IMR-90 (cell line): ENCODE data around the gene SSU72. TPM values are rescaled to one million over a fixed set of nuclear protein-coding genes. Genes with fewer than 3 reads are reported as not detected.
"Not testable (repeated sequence)": the region's sequence is repeated elsewhere in the genome, so short reads cannot be mapped to it uniquely, and the experiment has no call there.

Source experiments
- ATAC-seq: fragments of 200-7000 bp; cut with Tn5 transposase; 2 replicates; pipeline ENCODE4 v1.9.1; 2020; ENCODE audit warnings: low read depth, mild to moderate bottlenecking, moderate library complexity
- BruUV-seq: library from RNA; stranded (reverse); fragments of 400-500 nt; replicated peaks from 2 replicates; lab custom pipeline; 2021; lab: Mats Ljungman, UMichigan
- CTCF ChIA-PET: fragments of 300-600 bp; formaldehyde crosslinking; extraction: SDS; loops from one replicate; lab custom pipeline; 2021; ENCODE audit warnings: antibody characterized with exemption; lab: Yijun Ruan, JAX
- POLR2A ChIA-PET: fragments of 300-600 bp; sonication (Branson Sonifier 250); formaldehyde crosslinking; loops from one replicate; lab custom pipeline; 2022; ENCODE audit warnings: antibody characterized with exemption; ENCODE audit not compliant: unreplicated experiment; lab: Charles Lee
- DNase-seq: peaks from one replicate; pipeline ENCODE4 v3.0.0; 2013
- H2AFZ ChIP-seq: replicated peaks from 2 replicates; pipeline ENCODE3; 2013; ENCODE audit warnings: low read length, mild to moderate bottlenecking; ENCODE audit not compliant: poor library complexity
- H2AK5ac ChIP-seq: 2 replicates; pipeline ENCODE4 v1.6.1; 2013; ENCODE audit warnings: low read depth, low read length, inconsistent platforms
- H2AK9ac ChIP-seq: replicated peaks from 2 replicates; pipeline ENCODE3; 2013; ENCODE audit warnings: mild to moderate bottlenecking, low read depth, low read length, moderate library complexity; ENCODE audit not compliant: poor library complexity
- H2BK120ac ChIP-seq: 2 replicates; pipeline ENCODE4 v1.6.1; 2013; ENCODE audit warnings: low read depth, low read length, inconsistent platforms
- H2BK15ac ChIP-seq: 3 replicates; pipeline ENCODE4 v1.6.1; 2013; ENCODE audit warnings: low read depth, low read length, inconsistent platforms
- H2BK20ac ChIP-seq: 2 replicates; pipeline ENCODE4 v1.6.1; 2013; ENCODE audit warnings: low read depth, mild to moderate bottlenecking, inconsistent platforms, low read length, moderate library complexity
- H2BK5ac ChIP-seq: 2 replicates; pipeline ENCODE4 v1.6.1; 2013; ENCODE audit warnings: mild to moderate bottlenecking, low read depth, low read length, inconsistent platforms; ENCODE audit not compliant: poor library complexity, severe bottlenecking
- H3K14ac ChIP-seq: replicated peaks from 2 replicates; pipeline ENCODE4 v1.6.1; 2013; ENCODE audit warnings: low read depth, low read length, inconsistent platforms
- H3K18ac ChIP-seq: 2 replicates; pipeline ENCODE4 v1.6.1; 2013; ENCODE audit warnings: low read depth, low read length, control low read depth
- H3K23ac ChIP-seq: 2 replicates; pipeline ENCODE4 v1.6.1; 2013; ENCODE audit warnings: low read depth, low read length, inconsistent platforms
- H3K27ac ChIP-seq: 2 replicates; pipeline ENCODE4 v1.5.1; 2013; ENCODE audit warnings: mild to moderate bottlenecking, control low read depth, low read length; ENCODE audit not compliant: insufficient read depth
- H3K27me3 ChIP-seq: 2 replicates; pipeline ENCODE4 v1.6.1; 2013; ENCODE audit warnings: low read length; ENCODE audit not compliant: control insufficient read depth, insufficient read depth
- H3K36me3 ChIP-seq: 2 replicates; pipeline ENCODE4 v1.6.1; 2013; ENCODE audit warnings: low read length, mixed read lengths; ENCODE audit not compliant: control insufficient read depth, insufficient read depth
- H3K4ac ChIP-seq: 2 replicates; pipeline ENCODE4 v1.6.1; 2013; ENCODE audit warnings: low read depth, low read length, inconsistent platforms
- H3K4me1 ChIP-seq: 2 replicates; pipeline ENCODE4 v1.6.1; 2013; ENCODE audit warnings: low read length, mixed read lengths; ENCODE audit not compliant: control insufficient read depth, insufficient read depth
- H3K4me2 ChIP-seq: 2 replicates; pipeline ENCODE4 v1.6.1; 2013; ENCODE audit warnings: low read depth, mild to moderate bottlenecking, control low read depth, low read length, moderate library complexity
- H3K4me3 ChIP-seq: 2 replicates; pipeline ENCODE4 v1.5.1; 2013; ENCODE audit warnings: low read depth, mild to moderate bottlenecking, control low read depth, low read length, moderate library complexity; ENCODE audit not compliant: insufficient read depth
- H3K56ac ChIP-seq: 2 replicates; pipeline ENCODE4 v1.6.1; 2013; ENCODE audit warnings: low read length, inconsistent platforms; ENCODE audit not compliant: insufficient read depth; ENCODE audit errors: extremely low read depth
- H3K79me1 ChIP-seq, 2 experiments: 2 replicates each; pipeline ENCODE4 v1.6.1; 2013; ENCODE audit warnings: low read length in 2 of 2, inconsistent platforms in 1 of 2, low read depth in 1 of 2
- H3K9ac ChIP-seq: 2 replicates; pipeline ENCODE4 v1.6.1; 2013; ENCODE audit warnings: low read depth, low read length, control low read depth
- H3K9me1 ChIP-seq: 2 replicates; pipeline ENCODE4 v1.6.1; 2013; ENCODE audit warnings: low read length, inconsistent platforms; ENCODE audit not compliant: insufficient read depth
- H3K9me3 ChIP-seq: 2 replicates; pipeline ENCODE4 v1.6.1; 2013; ENCODE audit warnings: low read length; ENCODE audit not compliant: control insufficient read depth, insufficient read depth
- H4K20me1 ChIP-seq: 2 replicates; pipeline ENCODE4 v1.6.1; 2013; ENCODE audit warnings: low read length, inconsistent platforms; ENCODE audit not compliant: insufficient read depth
- H4K5ac ChIP-seq: 2 replicates; pipeline ENCODE4 v1.6.1; 2013; ENCODE audit warnings: mild to moderate bottlenecking, low read depth, low read length, control low read depth
- H4K8ac ChIP-seq, 2 experiments: 2 replicates each; pipeline ENCODE4 v1.6.1; 2013; ENCODE audit warnings: low read depth in 2 of 2, low read length in 2 of 2, control low read depth in 1 of 2, inconsistent platforms in 1 of 2
- H4K91ac ChIP-seq: 2 replicates; pipeline ENCODE4 v1.6.1; 2013; ENCODE audit warnings: low read depth, low read length, inconsistent platforms; ENCODE audit not compliant: insufficient read depth
- WGBS, 2 experiments: methylation state at CpG; one replicate each; pipeline versions ENCODE4 v1.1.5 to v1.1.7; 2013; ENCODE audit warnings: missing lambda C conversion rate in 2 of 2; ENCODE audit not compliant: insufficient read length in 1 of 2; ENCODE audit errors: extremely low coverage in 2 of 2; 5-methylcytosine and 5-hydroxymethylcytosine counted together
- dilution Hi-C: fragments of 300-500 bp; cut with HindIII; formaldehyde crosslinking; loops from one replicate; pipeline ENCODE4 v1.14.3; 2018; ENCODE audit warnings: low sequenced_read_pairs; ENCODE audit not compliant: unreplicated experiment
- in situ Hi-C: fragments of 300-500 bp; cut with MboI; formaldehyde crosslinking; loops from 3 replicates; pipeline ENCODE4 v1.14.3; 2019; ENCODE audit warnings: low sequenced_read_pairs, inconsistent platforms, mixed read lengths
- intact Hi-C: fragments of 100-400 bp; cut with micrococcal nuclease; formaldehyde crosslinking; loops from 2 replicates; pipeline ENCODE4 v1.10.0; 2022
- polyA plus RNA-seq, 3 experiments: library from polyadenylated mRNA; depleted of rRNA; stranded (reverse); fragments of >200 nt; gene quantifications; 2 replicates each; pipeline ENCODE4 v1.2.3, GENCODE V29; 2012; ENCODE audit warnings: low replicate concordance in 1 of 3
- total RNA-seq: library from RNA; depleted of rRNA; stranded (reverse); fragments of >200 nt; gene quantifications from 2 replicates; pipeline ENCODE4 v1.2.3, GENCODE V29; 2012

The SSU72 gene
- total and polyA plus RNA-seq, 2 of the 4 experiments (the other 2 are of a cell fraction), result 33.7 to 88.4 TPM

DNA sequence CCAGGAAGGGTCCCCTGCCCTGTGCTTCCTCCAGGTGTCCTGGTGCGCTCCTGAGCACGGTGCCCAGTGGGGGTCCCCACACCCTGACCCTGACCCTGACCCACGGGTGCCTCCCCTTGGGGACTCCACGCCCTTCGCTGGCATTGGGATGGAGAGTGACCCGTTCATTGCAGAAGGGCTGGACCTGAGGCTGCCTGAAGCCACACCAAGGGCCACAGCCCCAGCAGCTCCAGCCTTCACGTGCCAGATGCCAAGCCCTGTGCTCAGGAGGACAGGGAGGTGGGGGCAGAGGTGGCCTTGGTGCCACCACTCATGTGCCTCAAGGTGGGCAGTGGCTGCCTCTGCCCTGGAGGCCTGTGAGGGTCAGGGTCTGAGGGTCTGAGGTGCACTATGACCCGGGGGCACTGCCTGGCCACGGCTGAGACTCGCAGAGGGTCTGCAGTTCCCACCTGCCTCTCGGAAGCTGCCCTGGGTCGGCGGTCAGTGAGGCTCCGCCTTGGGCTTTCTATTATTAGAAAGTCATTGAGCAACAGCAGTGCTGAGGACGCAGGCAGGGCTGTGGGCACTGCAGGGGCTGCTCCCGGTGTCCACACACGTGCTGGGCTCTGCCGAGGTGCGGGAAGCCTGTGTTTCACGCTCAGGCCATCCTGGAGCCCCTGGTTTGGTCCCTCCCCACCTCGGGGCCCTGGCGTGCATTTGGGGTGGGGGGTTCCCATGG, 41.3 kb downstream of the SSU72 start:
- H3K9ac ChIP-seq, H3K27ac ChIP-seq, BruUV-seq, H3K4ac ChIP-seq, H4K91ac ChIP-seq, H2BK15ac ChIP-seq, in situ Hi-C loops, H2AFZ ChIP-seq, H4K5ac ChIP-seq, H3K4me2 ChIP-seq, H3K56ac ChIP-seq, H2AK5ac ChIP-seq, H4K8ac ChIP-seq, H3K4me3 ChIP-seq, H2BK20ac ChIP-seq, H2BK5ac ChIP-seq, CTCF ChIA-PET, H3K27me3 ChIP-seq, DNase-seq, H3K9me3 ChIP-seq, H3K4me1 ChIP-seq, POLR2A ChIA-PET, H2AK9ac ChIP-seq, H3K23ac ChIP-seq, intact Hi-C loops, H3K18ac ChIP-seq, H3K14ac ChIP-seq, H2BK120ac ChIP-seq, dilution Hi-C loops, ATAC-seq: not testable (repeated sequence)
- H3K36me3 ChIP-seq, result peaks cover 38% of the 10 kb centered on the region
- peaks cover 10% of the 10 kb centered on the region for H3K9me1 ChIP-seq
- H3K79me1 ChIP-seq, result peaks cover 5 to 28% of the 10 kb centered on the region in 2 experiments
- WGBS, 2 experiments, result 100% methylated on average over 4 of the region's 22 CpGs; no CpG with 5 or more reads in 1 of the 2 experiments
- peaks cover 21% of the 10 kb centered on the region for H4K20me1 ChIP-seq
